WERI-Rb-1 (cell line): ENCODE data around the gene IRS2.

Experiments used
- DNase-seq: peaks from one replicate; pipeline ENCODE4 v3.0.0-alpha.2; 2020
- H3K27ac ChIP-seq: fragments of 250-450 bp; sonication (Bioruptor Pico); 2 replicates; pipeline ENCODE4 v1.5.1; 2020; ENCODE audit warnings: mild to moderate bottlenecking, moderate library complexity
- H3K27me3 ChIP-seq: fragments of 250-450 bp; sonication (Bioruptor Pico); 2 replicates; pipeline ENCODE4 v1.5.1; 2021; ENCODE audit warnings: mild to moderate bottlenecking, low read depth, moderate library complexity; ENCODE audit not compliant: insufficient read depth, severe bottlenecking
- H3K36me3 ChIP-seq: fragments of 250-450 bp; sonication (Bioruptor Pico); 2 replicates; pipeline ENCODE4 v1.5.1; 2020; ENCODE audit warnings: mild to moderate bottlenecking, moderate library complexity
- H3K4me3 ChIP-seq: 2 replicates; pipeline ENCODE4 v1.5.1; 2011; ENCODE audit warnings: low read depth, mild to moderate bottlenecking, control low read depth, low read length
- H3K9me3 ChIP-seq: fragments of 250-450 bp; sonication (Bioruptor Pico); 2 replicates; pipeline ENCODE4 v1.5.1; 2021; ENCODE audit warnings: mild to moderate bottlenecking, moderate library complexity; ENCODE audit not compliant: severe bottlenecking
- TF ChIP-seq, protein P1 (sequence below): IDR thresholded peaks from 2 replicates; pipeline ENCODE4 v1.5.1; 2011; ENCODE audit warnings: low read depth, mild to moderate bottlenecking, control low read depth, inconsistent platforms, low read length

The IRS2 gene

DNA sequence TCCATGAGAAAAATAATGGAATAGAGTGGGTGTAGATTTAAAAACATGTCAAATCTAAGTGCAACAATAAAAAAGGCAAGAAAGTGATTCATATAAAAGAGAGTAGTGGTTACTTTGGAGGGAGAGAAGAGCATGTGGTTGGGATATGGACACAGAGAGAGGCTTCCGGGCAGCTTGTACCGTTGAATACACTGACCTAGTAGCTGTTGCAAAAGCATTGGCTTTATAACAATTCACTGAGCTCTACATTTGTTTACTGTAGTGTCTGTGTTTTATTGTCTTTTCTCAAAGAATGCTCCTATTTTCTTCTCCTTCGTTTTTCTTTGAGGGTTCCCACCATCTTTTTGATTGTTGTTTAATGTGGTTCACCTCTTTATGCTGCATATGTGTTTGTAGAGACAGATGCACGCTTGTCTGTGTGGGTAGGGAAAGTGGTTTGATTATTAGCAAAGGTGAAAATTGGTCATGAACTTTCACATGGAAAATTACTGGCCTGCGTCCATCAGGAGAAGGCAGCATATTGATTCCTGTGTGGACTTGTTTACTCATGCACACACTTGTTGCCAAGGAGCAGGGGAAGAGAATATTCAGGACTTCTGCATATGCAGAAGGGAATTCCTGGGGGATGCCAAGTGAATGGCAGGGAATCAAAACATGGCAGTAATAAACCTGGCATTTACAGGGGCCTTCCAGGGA lies 29.9 kb upstream of the IRS2 start:
- no peaks in the 10 kb centered on the region for H3K27me3 ChIP-seq

DNA sequence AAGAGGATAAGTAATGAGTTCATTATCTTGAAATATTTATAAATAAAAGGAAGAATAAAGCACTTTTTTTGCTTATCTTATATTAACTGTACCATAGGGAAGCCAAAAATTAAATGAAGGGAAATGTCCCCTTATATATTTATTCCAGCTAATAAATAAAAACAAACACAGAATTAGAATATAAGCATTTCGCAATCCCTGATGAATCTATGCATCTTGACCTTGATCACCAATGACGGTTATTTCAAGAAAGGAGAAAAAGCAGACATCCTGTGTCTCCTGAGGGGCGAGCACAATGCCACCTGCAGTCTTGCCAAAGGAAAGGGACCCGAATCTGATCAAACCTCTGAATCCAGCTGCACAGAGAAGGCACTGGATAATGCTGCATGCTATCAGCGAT lies 29.3 kb upstream of the IRS2 start:
- H3K27ac ChIP-seq = no peak overlapping the region
- H3K9me3 ChIP-seq = no peaks in the 10 kb centered on the region
- TF ChIP-seq, protein P1, sequence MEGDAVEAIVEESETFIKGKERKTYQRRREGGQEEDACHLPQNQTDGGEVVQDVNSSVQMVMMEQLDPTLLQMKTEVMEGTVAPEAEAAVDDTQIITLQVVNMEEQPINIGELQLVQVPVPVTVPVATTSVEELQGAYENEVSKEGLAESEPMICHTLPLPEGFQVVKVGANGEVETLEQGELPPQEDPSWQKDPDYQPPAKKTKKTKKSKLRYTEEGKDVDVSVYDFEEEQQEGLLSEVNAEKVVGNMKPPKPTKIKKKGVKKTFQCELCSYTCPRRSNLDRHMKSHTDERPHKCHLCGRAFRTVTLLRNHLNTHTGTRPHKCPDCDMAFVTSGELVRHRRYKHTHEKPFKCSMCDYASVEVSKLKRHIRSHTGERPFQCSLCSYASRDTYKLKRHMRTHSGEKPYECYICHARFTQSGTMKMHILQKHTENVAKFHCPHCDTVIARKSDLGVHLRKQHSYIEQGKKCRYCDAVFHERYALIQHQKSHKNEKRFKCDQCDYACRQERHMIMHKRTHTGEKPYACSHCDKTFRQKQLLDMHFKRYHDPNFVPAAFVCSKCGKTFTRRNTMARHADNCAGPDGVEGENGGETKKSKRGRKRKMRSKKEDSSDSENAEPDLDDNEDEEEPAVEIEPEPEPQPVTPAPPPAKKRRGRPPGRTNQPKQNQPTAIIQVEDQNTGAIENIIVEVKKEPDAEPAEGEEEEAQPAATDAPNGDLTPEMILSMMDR = no peak
- H3K4me3 ChIP-seq = no peak overlapping the region
- H3K27me3 ChIP-seq = no peaks in the 10 kb centered on the region
- no peak for DNase-seq
- no peaks in the 10 kb centered on the region for H3K36me3 ChIP-seq

More for the DNA sequence above, 29.9 kb upstream of the IRS2 start:
- no peak overlapping the region for H3K27ac ChIP-seq
- H3K36me3 ChIP-seq = no peaks in the 10 kb centered on the region
- no peaks in the 10 kb centered on the region for H3K9me3 ChIP-seq
- TF ChIP-seq, protein P1 = no peak
- H3K4me3 ChIP-seq = no peak overlapping the region
- DNase-seq = no peak

DNA sequence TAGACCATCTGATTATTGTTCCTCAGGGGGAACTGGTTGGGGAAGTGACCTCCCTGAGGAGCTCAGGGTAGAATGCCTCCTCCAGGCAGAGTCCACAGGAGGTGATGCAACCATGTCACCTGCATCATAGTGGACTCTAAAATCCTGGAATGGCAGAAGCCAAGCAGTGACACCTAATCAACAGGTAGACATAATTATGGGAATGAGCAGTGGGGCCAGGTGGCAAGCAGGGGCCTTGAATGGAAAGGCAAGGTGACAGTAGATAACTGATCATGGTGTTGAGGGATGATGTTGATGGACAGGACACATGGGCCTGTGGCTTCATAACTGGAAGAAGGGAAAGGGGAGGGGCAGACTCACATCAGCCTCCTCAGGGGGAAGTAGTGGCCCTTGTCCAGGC lies 27.3 kb upstream of the IRS2 start:
- H3K36me3 ChIP-seq = no peaks in the 10 kb centered on the region
- H3K9me3 ChIP-seq = no peaks in the 10 kb centered on the region
- no peak overlapping the region for H3K27ac ChIP-seq
- DNase-seq = no peak
- H3K27me3 ChIP-seq = no peaks in the 10 kb centered on the region
- H3K4me3 ChIP-seq = no peak overlapping the region
- TF ChIP-seq, protein P1 = no peak

DNA sequence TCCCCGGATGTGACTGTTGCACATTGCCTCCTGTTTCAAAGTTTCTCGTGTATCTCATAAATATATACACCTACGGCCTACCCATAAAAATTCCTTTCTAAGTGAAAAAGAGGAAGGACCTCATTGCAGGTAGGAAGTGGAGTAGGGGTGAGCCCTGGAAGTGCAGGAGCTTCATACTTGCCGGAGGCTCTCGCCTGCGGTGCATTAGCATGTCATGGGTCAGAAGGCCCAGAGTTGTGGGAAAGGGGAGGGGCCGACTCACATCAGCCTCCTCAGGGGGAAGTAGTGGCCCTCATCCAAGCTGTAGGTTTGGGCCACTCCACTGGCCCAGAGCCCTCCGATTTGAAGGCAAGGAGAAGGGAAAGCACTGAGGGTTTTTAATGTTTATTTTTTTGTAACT lies 26.0 kb upstream of the IRS2 start:
- H3K9me3 ChIP-seq = no peaks in the 10 kb centered on the region
- no peak overlapping the region for H3K4me3 ChIP-seq
- no peaks in the 10 kb centered on the region for H3K27me3 ChIP-seq
- TF ChIP-seq, protein P1 = no peak
- no peak overlapping the region for H3K27ac ChIP-seq
- no peak for DNase-seq
- H3K36me3 ChIP-seq = no peaks in the 10 kb centered on the region

DNA sequence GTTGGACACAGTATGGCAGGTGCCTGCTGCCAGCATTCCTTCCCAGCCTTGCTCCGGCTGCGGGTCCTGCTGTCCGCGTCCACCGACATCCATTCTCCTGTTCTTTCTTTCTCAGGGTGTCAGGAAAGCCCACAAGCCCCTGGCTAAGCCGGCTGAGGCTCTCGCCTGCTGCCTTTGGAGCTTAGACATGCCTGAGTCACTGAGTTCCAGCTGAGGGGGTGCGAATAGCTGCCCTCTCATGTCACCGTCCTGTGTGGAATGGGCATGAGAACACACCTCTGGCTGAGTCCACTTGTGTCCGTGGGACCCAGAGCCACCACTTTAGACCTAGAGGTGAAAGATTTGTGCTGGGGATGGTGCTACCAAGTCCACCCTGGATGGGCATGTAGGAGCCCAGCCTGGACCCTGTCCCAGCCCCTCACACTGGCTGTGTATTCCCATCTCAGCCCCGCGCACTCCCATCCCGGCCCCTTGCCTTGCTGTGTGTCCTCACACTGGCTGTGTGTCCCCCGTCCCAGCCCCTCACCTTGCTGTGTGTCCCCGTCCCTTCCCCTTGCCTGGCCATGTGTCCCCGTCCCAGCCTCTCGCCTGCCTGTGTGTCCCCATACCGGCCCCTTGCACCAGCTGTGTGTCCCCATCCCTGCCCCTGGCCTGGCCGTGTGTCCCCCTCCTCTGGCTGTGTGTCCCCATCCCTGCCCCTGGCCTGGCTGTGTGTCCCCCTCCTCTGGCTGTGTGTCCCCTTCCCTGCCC lies 24.6 kb upstream of the IRS2 start:
- Histone ChIP-seq H3K36me3 (no peaks in the 10 kb centered on the region), H3K4me3 (no peak overlapping the region), H3K27me3 (no peaks in the 10 kb centered on the region), H3K27ac (no peak overlapping the region), H3K9me3 (no peaks in the 10 kb centered on the region)
- TF ChIP-seq, protein P1 = no peak
- DNase-seq = no peak
